PC-9 (cell line): ENCODE results near the gene SIAE. TPM values are rescaled to one million over a fixed set of nuclear protein-coding genes. Genes with fewer than 3 reads are reported as not detected.
"Not testable (repeated sequence)": the region's sequence is repeated elsewhere in the genome, so short reads cannot be mapped to it uniquely, and the experiment has no call there.

Experiments used
- BruUV-seq: library from RNA; stranded (reverse); fragments of 400-500 nt; replicated peaks from 2 replicates; lab custom pipeline; 2021; lab: Mats Ljungman, UMichigan
- CTCF ChIA-PET: fragments of 300-600 bp; sonication (Branson Sonifier 250); formaldehyde crosslinking; loops from one replicate; lab custom pipeline; 2022; ENCODE audit warnings: antibody characterized with exemption; lab: Charles Lee
- POLR2A ChIA-PET: fragments of 300-600 bp; sonication (Branson Sonifier 250); formaldehyde crosslinking; loops from one replicate; lab custom pipeline; 2022; ENCODE audit warnings: antibody characterized with exemption; ENCODE audit not compliant: unreplicated experiment; lab: Charles Lee
- DNase-seq, 2 experiments: peaks; one replicate each; pipeline versions ENCODE4 v3.0.0 to v3.0.0-alpha.2; 2015 to 2022; ENCODE audit warnings: mixed read lengths in 1 of 2
- H2AFZ ChIP-seq: fragments of 200-600 bp; sonication (generic); 2 replicates; pipeline ENCODE4 v1.8.1; 2017; ENCODE audit warnings: antibody characterized with exemption
- H3F3A ChIP-seq: fragments of 200-600 bp; sonication (generic); 2 replicates; pipeline ENCODE4 v1.8.1; 2017; ENCODE audit warnings: antibody characterized with exemption, mild to moderate bottlenecking, low read depth; ENCODE audit not compliant: insufficient read depth
- H3K27ac ChIP-seq: fragments of 200-600 bp; sonication (generic); 2 replicates; pipeline ENCODE4 v1.6.1; 2016; ENCODE audit warnings: mixed run types
- H3K27me3 ChIP-seq: fragments of 200-600 bp; sonication (generic); 2 replicates; pipeline ENCODE4 v1.6.1; 2016; ENCODE audit warnings: low read depth, mixed run types; ENCODE audit not compliant: insufficient read depth
- H3K36me3 ChIP-seq: fragments of 200-600 bp; sonication (generic); 2 replicates; pipeline ENCODE4 v1.6.1; 2016; ENCODE audit warnings: low read depth, mixed run types
- H3K4me1 ChIP-seq: fragments of 200-600 bp; sonication (generic); replicated peaks from 2 replicates; pipeline ENCODE4 v1.6.1; 2016; ENCODE audit warnings: mixed run types; ENCODE audit not compliant: insufficient read depth
- H3K4me2 ChIP-seq: fragments of 200-600 bp; sonication (generic); 2 replicates; pipeline ENCODE4 v1.6.1; 2017; ENCODE audit warnings: mixed run types
- H3K4me3 ChIP-seq: fragments of 200-600 bp; sonication (generic); 2 replicates; pipeline ENCODE4 v1.6.1; 2016; ENCODE audit warnings: mixed run types
- H3K79me2 ChIP-seq: fragments of 200-600 bp; sonication (generic); 2 replicates; pipeline ENCODE4 v1.6.1; 2017; ENCODE audit warnings: low read depth, mixed run types
- H3K9me2 ChIP-seq: fragments of 200-600 bp; sonication (generic); 2 replicates; pipeline ENCODE4 v1.8.1; 2017; ENCODE audit warnings: mild to moderate bottlenecking; ENCODE audit not compliant: insufficient read depth
- H3K9me3 ChIP-seq: fragments of 200-600 bp; sonication (generic); 2 replicates; pipeline ENCODE4 v1.8.1; 2016; ENCODE audit warnings: low read depth; ENCODE audit not compliant: insufficient read depth
- H4K20me1 ChIP-seq: fragments of 200-600 bp; sonication (generic); 2 replicates; pipeline ENCODE4 v1.8.1; 2017; ENCODE audit not compliant: insufficient read depth
- EZH2 ChIP-seq: fragments of 200-600 bp; sonication (generic); IDR thresholded peaks from 2 replicates; pipeline ENCODE4 v1.8.0; 2017; ENCODE audit warnings: antibody characterized with exemption, low read depth
- intact Hi-C: fragments of 100-400 bp; cut with micrococcal nuclease; formaldehyde crosslinking; loops from one replicate; pipeline ENCODE4 v1.10.0; 2022; ENCODE audit not compliant: unreplicated experiment
- total RNA-seq: library from RNA; stranded (reverse); gene quantifications from 2 replicates; pipeline ENCODE4 v1.2.3, GENCODE V29; 2021
- TF ChIP-seq, protein P1 (sequence below): fragments of 200-600 bp; sonication (generic); conservative IDR thresholded peaks from 2 replicates; pipeline ENCODE4 v1.6.1; 2017; ENCODE audit warnings: mixed run types, antibody characterized with exemption, mild to moderate bottlenecking, moderate library complexity

Gene SIAE
- total RNA-seq, 1 experiment from 2014 or later, result 29.2 TPM

DNA sequence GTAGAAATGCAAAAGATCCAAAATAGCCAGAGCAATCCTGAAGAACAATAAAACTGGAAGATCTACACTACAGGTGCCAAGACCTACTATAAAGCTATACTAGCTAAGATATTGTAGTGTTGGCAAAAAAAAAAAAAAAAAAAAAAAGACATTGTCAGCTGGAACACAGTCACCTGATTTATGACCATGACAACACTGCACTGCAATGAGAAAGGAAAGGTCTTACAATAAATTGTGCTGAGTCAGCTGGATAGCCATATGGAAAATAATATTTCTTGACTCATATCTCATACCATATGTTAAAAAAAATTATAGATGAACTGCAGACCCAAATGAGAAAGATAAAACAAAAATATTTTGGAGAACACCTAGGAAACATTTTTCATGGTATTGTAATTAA, 65.4 kb downstream of the SIAE start:
- CTCF ChIA-PET, result interaction anchor here (0.6 kb wide), 1 partner anchor 14 kb away, joined by 6 read pairs; the partner anchor contains the start of gene TBRG1
- no peak for DNase-seq
- no peaks in the 10 kb centered on the region for H3K36me3 ChIP-seq
- H2AFZ ChIP-seq, result no peak overlapping the region
- no peaks in the 10 kb centered on the region for H4K20me1 ChIP-seq
- TF ChIP-seq EZH2, result no peak
- TF ChIP-seq, protein P1, sequence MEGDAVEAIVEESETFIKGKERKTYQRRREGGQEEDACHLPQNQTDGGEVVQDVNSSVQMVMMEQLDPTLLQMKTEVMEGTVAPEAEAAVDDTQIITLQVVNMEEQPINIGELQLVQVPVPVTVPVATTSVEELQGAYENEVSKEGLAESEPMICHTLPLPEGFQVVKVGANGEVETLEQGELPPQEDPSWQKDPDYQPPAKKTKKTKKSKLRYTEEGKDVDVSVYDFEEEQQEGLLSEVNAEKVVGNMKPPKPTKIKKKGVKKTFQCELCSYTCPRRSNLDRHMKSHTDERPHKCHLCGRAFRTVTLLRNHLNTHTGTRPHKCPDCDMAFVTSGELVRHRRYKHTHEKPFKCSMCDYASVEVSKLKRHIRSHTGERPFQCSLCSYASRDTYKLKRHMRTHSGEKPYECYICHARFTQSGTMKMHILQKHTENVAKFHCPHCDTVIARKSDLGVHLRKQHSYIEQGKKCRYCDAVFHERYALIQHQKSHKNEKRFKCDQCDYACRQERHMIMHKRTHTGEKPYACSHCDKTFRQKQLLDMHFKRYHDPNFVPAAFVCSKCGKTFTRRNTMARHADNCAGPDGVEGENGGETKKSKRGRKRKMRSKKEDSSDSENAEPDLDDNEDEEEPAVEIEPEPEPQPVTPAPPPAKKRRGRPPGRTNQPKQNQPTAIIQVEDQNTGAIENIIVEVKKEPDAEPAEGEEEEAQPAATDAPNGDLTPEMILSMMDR, result no peak
- H3K9me2 ChIP-seq, result no peaks in the 10 kb centered on the region
- no peaks in the 10 kb centered on the region for H3K9me3 ChIP-seq
- no peaks in the 10 kb centered on the region for H3K79me2 ChIP-seq
- no peak overlapping the region for H3K4me3 ChIP-seq
- H3K4me2 ChIP-seq, result no peak overlapping the region
- BruUV-seq, result no TSS peak
- POLR2A ChIA-PET, result interaction anchor here (0.6 kb wide), 2 partner anchors 15 to 196 kb away, joined by 4 to 16 read pairs; no protein-coding TSS in a partner anchor
- no peak overlapping the region for H3K27ac ChIP-seq
- intact Hi-C loops, result no loop called here
- H3K4me1 ChIP-seq, result no peaks in the 10 kb centered on the region
- H3F3A ChIP-seq, result no peaks in the 10 kb centered on the region
- H3K27me3 ChIP-seq, result peaks cover 5% of the 10 kb centered on the region; the same call in 1 of the 2 replicates

DNA sequence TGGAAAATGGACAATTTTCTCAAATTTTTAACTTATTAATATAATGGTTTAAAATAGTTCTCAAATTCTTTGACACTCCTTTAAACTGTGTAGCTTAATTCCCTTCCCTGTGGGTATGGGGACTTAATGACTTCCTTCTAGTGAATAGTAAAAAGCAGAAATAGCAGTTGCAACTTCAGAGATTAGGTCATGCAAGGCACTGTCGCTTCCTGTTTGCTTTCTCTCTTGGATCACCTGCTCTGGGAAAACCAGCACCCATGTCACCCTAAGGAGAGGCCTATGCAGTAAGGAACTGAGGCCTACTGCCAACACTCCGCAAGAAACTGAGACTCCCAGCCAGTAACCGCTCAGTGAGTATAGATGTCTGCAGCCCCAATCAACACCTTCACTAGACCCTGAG, 67.8 kb downstream of the SIAE start:
- H3K4me2 ChIP-seq, result no peak overlapping the region
- intact Hi-C loops, result no loop called here
- H3K27ac ChIP-seq, result no peak overlapping the region
- no peak overlapping the region for H3K4me3 ChIP-seq
- no peaks in the 10 kb centered on the region for H3F3A ChIP-seq
- H3K9me2 ChIP-seq, result no peaks in the 10 kb centered on the region
- no peak overlapping the region for H2AFZ ChIP-seq
- H3K36me3 ChIP-seq, result no peaks in the 10 kb centered on the region
- no TSS peak for BruUV-seq
- H3K9me3 ChIP-seq, result no peaks in the 10 kb centered on the region
- no peak for DNase-seq
- no peaks in the 10 kb centered on the region for H3K79me2 ChIP-seq
- H4K20me1 ChIP-seq, result no peaks in the 10 kb centered on the region
- CTCF ChIA-PET, result no interaction called here
- TF ChIP-seq, protein P1, result no peak
- TF ChIP-seq EZH2, result no peak
- no peaks in the 10 kb centered on the region for H3K4me1 ChIP-seq
- H3K27me3 ChIP-seq, result no peaks in the 10 kb centered on the region
- POLR2A ChIA-PET, result no interaction called here

DNA sequence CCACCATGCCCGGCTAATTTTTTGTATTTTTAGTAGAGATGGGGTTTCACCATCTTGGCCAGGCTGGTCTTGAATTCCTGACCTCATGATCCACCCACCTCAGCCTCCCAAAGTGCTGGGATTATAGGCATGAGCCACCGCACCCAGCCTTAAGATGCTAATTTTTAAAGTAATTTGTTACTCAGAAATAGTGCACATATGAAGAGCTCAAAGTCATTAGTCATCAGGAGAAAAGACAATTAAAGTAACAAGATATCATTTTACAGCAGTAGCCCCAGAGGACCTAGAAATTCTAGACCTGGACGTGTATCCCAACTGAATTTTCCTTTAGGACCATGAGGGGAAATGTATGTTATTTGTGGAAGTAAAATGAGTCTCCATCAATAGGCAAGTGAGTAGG, 70.8 kb downstream of the SIAE start:
- intact Hi-C loops, H3K79me2 ChIP-seq, H3K4me1 ChIP-seq, BruUV-seq, DNase-seq, H3K27me3 ChIP-seq, H3K9me2 ChIP-seq, H3F3A ChIP-seq, H2AFZ ChIP-seq, H3K4me3 ChIP-seq, H3K27ac ChIP-seq, CTCF ChIA-PET, H3K9me3 ChIP-seq, H4K20me1 ChIP-seq, POLR2A ChIA-PET, H3K4me2 ChIP-seq, H3K36me3 ChIP-seq: not testable (repeated sequence)

DNA sequence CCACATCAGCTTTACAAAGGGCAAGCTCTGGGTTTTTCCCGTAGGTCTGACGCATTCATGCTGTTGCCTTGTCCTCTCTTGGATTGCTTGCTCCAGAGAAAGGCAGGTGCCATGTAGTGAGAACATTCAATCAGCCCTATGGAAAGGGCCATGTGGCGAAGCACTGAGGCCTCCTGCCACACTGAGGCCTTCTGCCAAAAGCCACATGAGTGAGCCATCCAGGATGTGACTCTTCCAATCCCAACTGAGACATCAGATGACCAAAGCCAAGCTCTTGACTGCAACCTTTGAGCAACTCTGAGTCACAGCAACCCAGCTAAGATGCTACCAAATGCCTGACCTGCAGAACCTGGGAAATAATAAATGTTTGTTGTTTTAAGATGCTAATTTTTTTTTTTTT, 71.3 kb downstream of the SIAE start:
- DNase-seq, result no peak
- H3K4me2 ChIP-seq, result no peak overlapping the region
- POLR2A ChIA-PET, result no interaction called here

More for the DNA sequence above, 71.3 kb downstream of the SIAE start:
- no peak for TF ChIP-seq EZH2
- TF ChIP-seq, protein P1, result no peak
- H3K27ac ChIP-seq, result no peak overlapping the region
- no peaks in the 10 kb centered on the region for H3K36me3 ChIP-seq
- no peaks in the 10 kb centered on the region for H3F3A ChIP-seq
- CTCF ChIA-PET, result no interaction called here
- H2AFZ ChIP-seq, result no peak overlapping the region
- BruUV-seq, result no TSS peak
- H3K27me3 ChIP-seq, result 0 out of 2 replicates have a peak, but pooled peaks cover 2% of the 10 kb centered on the region
- H3K4me3 ChIP-seq, result no peak overlapping the region
- intact Hi-C loops, result no loop called here
- H3K9me3 ChIP-seq, result no peaks in the 10 kb centered on the region
- H4K20me1 ChIP-seq, result no peaks in the 10 kb centered on the region
- H3K9me2 ChIP-seq, result no peaks in the 10 kb centered on the region
- no peaks in the 10 kb centered on the region for H3K4me1 ChIP-seq
- H3K79me2 ChIP-seq, result no peaks in the 10 kb centered on the region
